ENCODE results near the gene PMPCA.

GRCh38 chr9:136398286-136398685 lies 12.2 kb upstream of the PMPCA start:
- TF ChIP-seq, protein P1, sequence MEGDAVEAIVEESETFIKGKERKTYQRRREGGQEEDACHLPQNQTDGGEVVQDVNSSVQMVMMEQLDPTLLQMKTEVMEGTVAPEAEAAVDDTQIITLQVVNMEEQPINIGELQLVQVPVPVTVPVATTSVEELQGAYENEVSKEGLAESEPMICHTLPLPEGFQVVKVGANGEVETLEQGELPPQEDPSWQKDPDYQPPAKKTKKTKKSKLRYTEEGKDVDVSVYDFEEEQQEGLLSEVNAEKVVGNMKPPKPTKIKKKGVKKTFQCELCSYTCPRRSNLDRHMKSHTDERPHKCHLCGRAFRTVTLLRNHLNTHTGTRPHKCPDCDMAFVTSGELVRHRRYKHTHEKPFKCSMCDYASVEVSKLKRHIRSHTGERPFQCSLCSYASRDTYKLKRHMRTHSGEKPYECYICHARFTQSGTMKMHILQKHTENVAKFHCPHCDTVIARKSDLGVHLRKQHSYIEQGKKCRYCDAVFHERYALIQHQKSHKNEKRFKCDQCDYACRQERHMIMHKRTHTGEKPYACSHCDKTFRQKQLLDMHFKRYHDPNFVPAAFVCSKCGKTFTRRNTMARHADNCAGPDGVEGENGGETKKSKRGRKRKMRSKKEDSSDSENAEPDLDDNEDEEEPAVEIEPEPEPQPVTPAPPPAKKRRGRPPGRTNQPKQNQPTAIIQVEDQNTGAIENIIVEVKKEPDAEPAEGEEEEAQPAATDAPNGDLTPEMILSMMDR (IDR thresholded peaks at IDR 0.05) = no peak
- TF ChIP-seq GATA2 (CRISPR knock-in tag; IDR thresholded peaks at IDR 0.05) (no peak), NFIC (IDR thresholded peaks at IDR 0.05; ENCODE audit: borderline replicate concordance) (no peak), CHD2 (IDR thresholded peaks at IDR 0.05; ENCODE audit: low read length, partially characterized antibody) (no peak), FOSL2 (IDR thresholded peaks at IDR 0.05; ENCODE audit: borderline replicate concordance, low read depth) (no peak), EZH2phosphoT487 (IDR thresholded peaks at IDR 0.05; ENCODE audit: borderline replicate concordance, low read depth) (no peak)
- TF ChIP-seq, protein P2, sequence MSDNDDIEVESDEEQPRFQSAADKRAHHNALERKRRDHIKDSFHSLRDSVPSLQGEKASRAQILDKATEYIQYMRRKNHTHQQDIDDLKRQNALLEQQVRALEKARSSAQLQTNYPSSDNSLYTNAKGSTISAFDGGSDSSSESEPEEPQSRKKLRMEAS (IDR thresholded peaks at IDR 0.05; ENCODE audit: low read depth) = no peak

Data from SK-N-SH (cell line).